Right ventricle myocardium superior (tissue), 1 donor: ENCODE data around the gene NHLRC2. TPM values are rescaled to one million over a fixed set of nuclear protein-coding genes. Genes with fewer than 3 reads are reported as not detected.
"Not testable (repeated sequence)": the region's sequence is repeated elsewhere in the genome, so short reads cannot be mapped to it uniquely, and the experiment has no call there.

Experiments used
- ATAC-seq: fragments of 200-7000 bp; cut with Tn5 transposase; one replicate; pipeline ENCODE4 v1.9.1; 2020; ENCODE audit warnings: mild to moderate bottlenecking; ENCODE audit not compliant: poor library complexity
- DNase-seq: peaks from one replicate; pipeline ENCODE4 v3.0.0-alpha.2; 2020
- intact Hi-C: fragments of 100-400 bp; cut with DNase I; formaldehyde crosslinking; loops from one replicate; pipeline ENCODE4 v1.11.2; 2022
- long read RNA-seq: library from polyadenylated mRNA; unstranded; transcript quantifications from one replicate; pipeline ENCODE4 v2.0.0, GENCODE V29; 2021
- total RNA-seq: library from RNA; stranded (reverse); fragmentation: NEBNext Ultra II Directional; extraction: Animal tissue kit (Norgen Biotek cat#: 25700); gene quantifications from one replicate; pipeline ENCODE4 v1.2.1, GENCODE V29; 2021
- donor health status: DM: no; HTN: yes; CAD: no; lungs with severe emphysema.

Gene NHLRC2, protein sequence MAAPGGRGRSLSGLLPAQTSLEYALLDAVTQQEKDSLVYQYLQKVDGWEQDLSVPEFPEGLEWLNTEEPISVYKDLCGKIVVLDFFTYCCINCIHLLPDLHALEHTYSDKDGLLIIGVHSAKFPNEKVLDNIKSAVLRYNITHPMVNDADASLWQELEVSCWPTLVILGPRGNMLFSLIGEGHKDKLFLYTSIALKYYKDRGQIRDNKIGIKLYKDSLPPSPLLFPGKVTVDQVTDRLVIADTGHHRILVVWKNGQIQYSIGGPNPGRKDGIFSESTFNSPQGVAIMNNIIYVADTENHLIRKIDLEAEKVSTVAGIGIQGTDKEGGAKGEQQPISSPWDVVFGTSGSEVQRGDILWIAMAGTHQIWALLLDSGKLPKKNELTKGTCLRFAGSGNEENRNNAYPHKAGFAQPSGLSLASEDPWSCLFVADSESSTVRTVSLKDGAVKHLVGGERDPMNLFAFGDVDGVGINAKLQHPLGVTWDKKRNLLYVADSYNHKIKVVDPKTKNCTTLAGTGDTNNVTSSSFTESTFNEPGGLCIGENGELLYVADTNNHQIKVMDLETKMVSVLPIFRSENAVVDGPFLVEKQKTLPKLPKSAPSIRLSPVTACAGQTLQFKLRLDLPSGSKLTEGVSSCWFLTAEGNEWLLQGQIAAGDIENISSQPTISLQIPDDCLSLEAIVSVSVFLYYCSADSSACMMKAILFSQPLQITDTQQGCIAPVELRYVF
- 57.5 TPM for total RNA-seq
- long read RNA-seq, full-length matches to known transcripts = 8 of 22 reads
- long read RNA-seq, partial matches to known transcripts = 11 of 22 reads
- long read RNA-seq, other reads (novel, unspliced or antisense) = 3 of 22 reads

GRCh38 chr10:113854013-113854760 is at the start of gene NHLRC2, which contains the start of gene DCLRE1A:
Gene NHLRC2 (plus strand): TSS chr10:113854661. CDS start chr10:113854873, 212 bp downstream.
Gene DCLRE1A (minus strand): TSS chr10:113854082. CDS start chr10:113853182, 900 bp downstream.
- peak; percentile 86 for ATAC-seq
- intact Hi-C loops = loop anchor here (10.0 kb wide), 1 partner anchor 191 kb away; the partner anchor contains the start of gene ADRB1
- peak; percentile 90 for DNase-seq

DNA sequence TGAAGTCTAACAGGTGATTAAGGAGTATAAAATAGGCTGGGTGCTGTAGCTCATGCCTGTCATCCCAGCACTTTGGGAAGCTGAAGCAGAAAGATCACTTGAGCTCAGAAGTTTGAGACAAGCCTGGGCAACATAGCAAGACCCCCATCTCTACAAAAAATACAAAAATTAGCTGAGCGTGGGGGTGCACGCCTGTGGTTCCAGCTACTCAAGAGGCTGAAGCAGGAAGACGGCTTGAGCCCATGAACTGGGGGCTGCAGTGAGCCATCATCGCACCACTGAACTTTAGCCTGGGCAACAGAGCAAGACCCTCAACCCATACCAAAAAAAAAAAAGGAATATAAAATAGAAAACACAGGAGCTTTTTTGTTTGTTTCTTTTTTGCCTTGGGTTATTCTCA is 48.0 kb upstream of the NHLRC2 start:
- intact Hi-C loops = no loop called here
- ATAC-seq (no peak), DNase-seq (no peak)

GRCh38 chr10:113808168-113808567 is 46.3 kb upstream of the NHLRC2 start:
- no peak for DNase-seq
- intact Hi-C loops = no loop called here
- no peak for ATAC-seq

- ATAC-seq, DNase-seq, intact Hi-C loops: not testable (repeated sequence)
These were observed 39.8 kb upstream of the NHLRC2 start for GRCh38 chr10:113814700-113815099.

GRCh38 chr10:113819989-113820388 is 34.5 kb upstream of the NHLRC2 start:
- DNase-seq (no peak), ATAC-seq (no peak)
- intact Hi-C loops = no loop called here

GRCh38 chr10:113820507-113820906 is 34.0 kb upstream of the NHLRC2 start:
- intact Hi-C loops = no loop called here
- ATAC-seq = no peak
- no peak for DNase-seq

GRCh38 chr10:113821306-113821705 is 33.2 kb upstream of the NHLRC2 start:
- ATAC-seq, intact Hi-C loops: not testable (repeated sequence)

GRCh38 chr10:113822174-113822573 is 32.3 kb upstream of the NHLRC2 start:
- no peak for ATAC-seq
- DNase-seq = no peak

More at GRCh38 chr10:113821306-113821705, 33.2 kb upstream of the NHLRC2 start:
- not testable (repeated sequence) for DNase-seq

GRCh38 chr10:113823389-113823788 is 31.1 kb upstream of the NHLRC2 start:
- intact Hi-C loops = no loop called here
- DNase-seq (no peak), ATAC-seq (no peak)

More at GRCh38 chr10:113822174-113822573, 32.3 kb upstream of the NHLRC2 start:
- intact Hi-C loops = no loop called here

DNA sequence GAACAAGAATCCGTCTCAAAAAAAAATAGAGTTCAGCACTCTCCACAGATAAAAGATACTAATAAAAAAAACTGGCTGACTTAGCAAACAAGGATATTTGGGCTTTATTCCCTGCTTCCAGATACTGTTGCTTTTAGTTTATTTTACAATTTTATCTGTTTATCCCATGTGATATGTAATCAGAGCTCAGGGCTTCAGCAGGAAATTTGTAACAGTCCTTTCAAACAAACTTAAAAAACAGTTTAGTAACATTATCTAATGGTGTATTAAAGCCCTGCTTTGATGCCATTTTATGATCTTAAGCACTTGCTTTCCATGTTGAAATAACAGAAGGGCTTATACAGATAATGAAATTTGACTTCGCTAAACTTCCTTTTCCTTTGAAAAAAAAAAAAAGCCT is 28.7 kb upstream of the NHLRC2 start:
- intact Hi-C loops = no loop called here
- DNase-seq (no peak), ATAC-seq (no peak)

- ATAC-seq, intact Hi-C loops, DNase-seq: not testable (repeated sequence)
These were observed 25.9 kb upstream of the NHLRC2 start for GRCh38 chr10:113828567-113828966.

GRCh38 chr10:113842171-113842570 is 12.3 kb upstream of the NHLRC2 start:
- no peak for DNase-seq
- no peak for ATAC-seq
- intact Hi-C loops = no loop called here

DNA sequence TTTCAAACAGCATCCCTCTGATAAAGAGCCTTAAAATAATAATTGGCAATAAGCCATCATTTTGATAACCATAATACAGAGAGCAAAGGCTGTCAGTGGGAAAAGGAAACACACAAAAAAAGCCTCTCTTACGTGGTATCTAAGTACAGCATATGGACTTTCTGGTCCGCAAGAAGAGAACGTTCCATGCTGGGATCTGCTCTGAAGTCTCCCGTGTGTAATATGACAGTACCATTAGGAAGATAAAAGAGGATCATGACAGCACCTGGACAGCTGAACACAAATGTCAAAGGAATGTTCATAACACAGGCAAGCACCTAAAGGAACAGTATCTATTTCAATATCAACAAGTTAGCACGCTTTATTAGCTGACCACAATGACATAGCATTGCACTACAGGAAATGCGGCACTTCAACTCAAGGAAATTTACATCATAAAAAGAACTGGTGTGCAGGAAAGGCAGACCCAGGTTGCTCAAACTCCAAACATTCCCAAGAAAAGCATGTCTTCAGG is 10.4 kb upstream of the NHLRC2 start:
- intact Hi-C loops = no loop called here
- ATAC-seq (no peak), DNase-seq (no peak)

GRCh38 chr10:113846036-113846435 is 8.4 kb upstream of the NHLRC2 start:
- DNase-seq (no peak), ATAC-seq (no peak)
- intact Hi-C loops = no loop called here

DNA sequence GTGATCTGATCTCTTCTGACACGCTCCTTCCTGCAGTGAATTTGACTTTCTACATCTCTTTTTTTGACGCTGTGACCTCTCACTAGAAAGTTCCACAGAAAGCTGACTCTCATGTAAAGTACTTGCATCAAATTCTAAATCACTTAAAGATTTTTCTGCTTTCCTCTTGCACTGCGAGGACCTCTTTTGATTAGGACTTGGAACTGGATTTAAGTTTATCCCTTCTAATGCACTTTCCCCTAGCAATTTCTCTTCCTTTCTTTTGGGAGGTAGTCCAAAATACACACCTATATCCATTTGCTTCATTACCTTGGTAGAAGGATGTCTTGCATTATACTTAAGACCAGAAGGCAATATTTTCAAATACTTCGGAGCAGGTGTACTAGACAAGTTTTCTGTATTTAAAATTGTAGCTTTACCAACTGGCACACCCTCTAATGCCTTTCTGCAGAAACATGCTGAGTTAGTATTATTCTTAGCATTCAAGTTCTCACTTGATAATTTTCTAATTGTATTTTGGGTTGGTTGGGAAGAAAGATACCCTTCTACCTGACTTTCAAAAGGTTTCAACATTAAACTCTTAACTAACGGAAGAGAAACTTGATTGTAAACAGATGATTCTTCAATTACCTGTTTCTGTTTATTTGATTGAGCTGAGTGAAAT is 5.2 kb upstream of the NHLRC2 start:
- ATAC-seq = no peak
- intact Hi-C loops = no loop called here
- no peak for DNase-seq

- intact Hi-C loops = loop anchor here (10.0 kb wide), 1 partner anchor 195 kb away; the partner anchor contains the start of gene ADRB1
- ATAC-seq = no peak
- no peak for DNase-seq
These were observed 4.5 kb upstream of the NHLRC2 start for GRCh38 chr10:113849946-113850345.

DNA sequence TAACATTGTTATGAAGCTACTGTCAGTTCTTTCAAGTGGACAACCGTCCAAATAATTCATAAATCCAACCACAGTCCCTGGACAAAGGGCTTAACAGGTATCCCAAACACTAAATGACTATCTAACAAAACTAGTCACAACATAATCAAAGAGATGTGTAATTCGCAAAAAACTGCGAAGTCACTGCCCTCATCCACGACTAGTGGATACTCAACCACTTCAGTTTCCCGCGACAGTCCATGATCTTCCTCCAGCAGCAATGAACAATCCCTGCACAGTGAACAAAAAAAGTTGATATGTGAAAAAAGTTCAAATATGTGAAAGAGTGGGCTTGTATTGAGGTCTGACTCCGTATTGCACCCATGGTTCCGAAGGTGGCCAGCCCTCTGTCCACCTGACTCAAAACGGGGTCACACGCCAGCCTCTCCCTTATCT is 866 bp upstream of the NHLRC2 start:
- DNase-seq = no peak
- ATAC-seq = peak; percentile 38
- intact Hi-C loops = loop anchor here (10.0 kb wide), 1 partner anchor 191 kb away; the partner anchor contains the start of gene ADRB1
